ENCODE measurements around the gene RBMS1.

Gene RBMS1

GRCh38 chr2:160493227-160494028, at the start of gene RBMS1:
Gene RBMS1 (minus strand): TSS chr2:160493807. CDS start chr2:160493363, 444 bp downstream.
- Mint-ChIP-seq H3K27ac (peak within 1 kb of the TSS; percentile 84), H3K27me3 (no peaks in the 10 kb centered on the region), H3K36me3 (ENCODE audit: low read depth) (no peaks in the 10 kb centered on the region), H3K4me1 (ENCODE audit: low read depth) (peaks cover 60% of the 10 kb centered on the region), H3K4me3 (peak within 1 kb of the TSS; percentile 90), H3K9me3 (no peaks in the 10 kb centered on the region)

- Mint-ChIP-seq H3K9me3 (no peaks in the 10 kb centered on the region), H3K27me3 (no peaks in the 10 kb centered on the region), H3K4me3 (no peak overlapping the region), H3K27ac (no peak overlapping the region), H3K36me3 (ENCODE audit: low read depth) (no peaks in the 10 kb centered on the region), H3K4me1 (ENCODE audit: low read depth) (no peaks in the 10 kb centered on the region)
Observed at GRCh38 chr2:160541745-160542144, 48.1 kb upstream of the RBMS1 start.

GRCh38 chr2:160538559-160539355, 45.1 kb upstream of the RBMS1 start:
- H3K36me3 Mint-ChIP-seq (ENCODE audit: low read depth), result no peaks in the 10 kb centered on the region
- H3K27ac Mint-ChIP-seq, result no peak overlapping the region
- H3K4me1 Mint-ChIP-seq (ENCODE audit: low read depth), result no peaks in the 10 kb centered on the region
- no peaks in the 10 kb centered on the region for H3K27me3 Mint-ChIP-seq
- no peaks in the 10 kb centered on the region for H3K9me3 Mint-ChIP-seq
- no peak overlapping the region for H3K4me3 Mint-ChIP-seq

- Mint-ChIP-seq H3K9me3 (no peaks in the 10 kb centered on the region), H3K4me1 (ENCODE audit: low read depth) (no peaks in the 10 kb centered on the region), H3K27ac (no peak overlapping the region), H3K4me3 (no peak overlapping the region), H3K36me3 (ENCODE audit: low read depth) (no peaks in the 10 kb centered on the region), H3K27me3 (no peaks in the 10 kb centered on the region)
Observed at GRCh38 chr2:160538115-160538514, 44.5 kb upstream of the RBMS1 start.

- H3K27me3 Mint-ChIP-seq, result no peaks in the 10 kb centered on the region
- H3K36me3 Mint-ChIP-seq (ENCODE audit: low read depth), result no peaks in the 10 kb centered on the region
- H3K9me3 Mint-ChIP-seq, result no peaks in the 10 kb centered on the region
- no peaks in the 10 kb centered on the region for H3K4me1 Mint-ChIP-seq (ENCODE audit: low read depth)
- H3K4me3 Mint-ChIP-seq, result no peak overlapping the region
- no peak overlapping the region for H3K27ac Mint-ChIP-seq
Observed at GRCh38 chr2:160534996-160535395, 41.4 kb upstream of the RBMS1 start.

GRCh38 chr2:160534249-160534648, 40.6 kb upstream of the RBMS1 start:
- no peaks in the 10 kb centered on the region for H3K36me3 Mint-ChIP-seq (ENCODE audit: low read depth)
- no peaks in the 10 kb centered on the region for H3K4me1 Mint-ChIP-seq (ENCODE audit: low read depth)
- no peaks in the 10 kb centered on the region for H3K27me3 Mint-ChIP-seq
- H3K4me3 Mint-ChIP-seq, result no peak overlapping the region
- no peaks in the 10 kb centered on the region for H3K9me3 Mint-ChIP-seq
- H3K27ac Mint-ChIP-seq, result no peak overlapping the region

- no peaks in the 10 kb centered on the region for H3K9me3 Mint-ChIP-seq
- H3K27ac Mint-ChIP-seq, result no peak overlapping the region
- H3K4me1 Mint-ChIP-seq (ENCODE audit: low read depth), result no peaks in the 10 kb centered on the region
- no peaks in the 10 kb centered on the region for H3K27me3 Mint-ChIP-seq
- no peak overlapping the region for H3K4me3 Mint-ChIP-seq
- H3K36me3 Mint-ChIP-seq (ENCODE audit: low read depth), result no peaks in the 10 kb centered on the region
Observed at GRCh38 chr2:160533482-160533881, 39.9 kb upstream of the RBMS1 start.

- no peaks in the 10 kb centered on the region for H3K27me3 Mint-ChIP-seq
- no peaks in the 10 kb centered on the region for H3K9me3 Mint-ChIP-seq
- H3K36me3 Mint-ChIP-seq (ENCODE audit: low read depth), result no peaks in the 10 kb centered on the region
- no peaks in the 10 kb centered on the region for H3K4me1 Mint-ChIP-seq (ENCODE audit: low read depth)
- H3K27ac Mint-ChIP-seq, result no peak overlapping the region
- no peak overlapping the region for H3K4me3 Mint-ChIP-seq
Observed at GRCh38 chr2:160532388-160532787, 38.8 kb upstream of the RBMS1 start.

- H3K27me3 Mint-ChIP-seq, result no peaks in the 10 kb centered on the region
- no peaks in the 10 kb centered on the region for H3K36me3 Mint-ChIP-seq (ENCODE audit: low read depth)
- H3K4me1 Mint-ChIP-seq (ENCODE audit: low read depth), result no peaks in the 10 kb centered on the region
- no peak overlapping the region for H3K27ac Mint-ChIP-seq
- no peaks in the 10 kb centered on the region for H3K9me3 Mint-ChIP-seq
- H3K4me3 Mint-ChIP-seq, result no peak overlapping the region
Observed at GRCh38 chr2:160522951-160523710, 29.5 kb upstream of the RBMS1 start.

- peaks cover 28% of the 10 kb centered on the region for H3K4me1 Mint-ChIP-seq (ENCODE audit: low read depth)
- H3K27ac Mint-ChIP-seq, result no peak overlapping the region
- H3K27me3 Mint-ChIP-seq, result no peaks in the 10 kb centered on the region
- H3K36me3 Mint-ChIP-seq (ENCODE audit: low read depth), result no peaks in the 10 kb centered on the region
- no peaks in the 10 kb centered on the region for H3K9me3 Mint-ChIP-seq
- H3K4me3 Mint-ChIP-seq, result no peak overlapping the region
Observed at GRCh38 chr2:160517731-160518130, 24.1 kb upstream of the RBMS1 start.

GRCh38 chr2:160516547-160517365, 23.1 kb upstream of the RBMS1 start:
- Mint-ChIP-seq H3K36me3 (ENCODE audit: low read depth) (no peaks in the 10 kb centered on the region), H3K4me1 (ENCODE audit: low read depth) (peaks cover 34% of the 10 kb centered on the region), H3K27me3 (no peaks in the 10 kb centered on the region), H3K27ac (peak overlapping the region; percentile 83), H3K9me3 (peaks cover 3% of the 10 kb centered on the region), H3K4me3 (peak overlapping the region; percentile 21)

GRCh38 chr2:160515120-160515519, 21.5 kb upstream of the RBMS1 start:
- no peaks in the 10 kb centered on the region for H3K36me3 Mint-ChIP-seq (ENCODE audit: low read depth)
- no peaks in the 10 kb centered on the region for H3K27me3 Mint-ChIP-seq

GRCh38 chr2:160513120-160513519, 19.5 kb upstream of the RBMS1 start:
- Mint-ChIP-seq H3K27ac (no peak overlapping the region), H3K4me1 (ENCODE audit: low read depth) (peaks cover 34% of the 10 kb centered on the region), H3K27me3 (no peaks in the 10 kb centered on the region), H3K36me3 (ENCODE audit: low read depth) (no peaks in the 10 kb centered on the region), H3K4me3 (no peak overlapping the region), H3K9me3 (peaks cover 3% of the 10 kb centered on the region)

More at GRCh38 chr2:160515120-160515519, 21.5 kb upstream of the RBMS1 start:
- H3K4me1 Mint-ChIP-seq (ENCODE audit: low read depth), result peaks cover 34% of the 10 kb centered on the region
- H3K4me3 Mint-ChIP-seq, result no peak overlapping the region
- peaks cover 3% of the 10 kb centered on the region for H3K9me3 Mint-ChIP-seq
- peak overlapping the region; percentile 4 for H3K27ac Mint-ChIP-seq

- peaks cover 34% of the 10 kb centered on the region for H3K4me1 Mint-ChIP-seq (ENCODE audit: low read depth)
- no peaks in the 10 kb centered on the region for H3K27me3 Mint-ChIP-seq
- H3K36me3 Mint-ChIP-seq (ENCODE audit: low read depth), result no peaks in the 10 kb centered on the region
- no peak overlapping the region for H3K4me3 Mint-ChIP-seq
- H3K27ac Mint-ChIP-seq, result no peak overlapping the region
- peaks cover 3% of the 10 kb centered on the region for H3K9me3 Mint-ChIP-seq
Observed at GRCh38 chr2:160512491-160512890, 18.9 kb upstream of the RBMS1 start.

Measured in stimulated activated naive CD8-positive, alpha-beta T cell treated with anti-CD3 and anti-CD28 coated beads, Interleukin-15, Interleukin-2, amounts not matched to agents 100 ng/mL and 50 ng/mL, for 24 hours (primary cell).